ENCODE data around the gene TEX2.
"Not testable (repeated sequence)": the region's sequence is repeated elsewhere in the genome, so short reads cannot be mapped to it uniquely, and the experiment has no call there.

Gene TEX2

GRCh38 chr17:64135000-64135399, 128.1 kb downstream of the TEX2 start:
- no peak for DNase-seq

- DNase-seq: peak in 2 of 4 experiments; percentile 36 to 39
Measured at GRCh38 chr17:64134216-64134970, 128.7 kb downstream of the TEX2 start.

- DNase-seq: peak; percentile 60 to 90 (median 73)
Measured at GRCh38 chr17:64133546-64134215, 129.4 kb downstream of the TEX2 start.

- DNase-seq: no peak
Measured at GRCh38 chr17:64131606-64132270, 131.3 kb downstream of the TEX2 start.

- DNase-seq: peak; percentile 87 to 94 (median 90)
Measured at GRCh38 chr17:64130559-64131001, 132.5 kb downstream of the TEX2 start.

GRCh38 chr17:64129765-64130558, 133.1 kb downstream of the TEX2 start, which contains the start of gene ERN1:
TSS of gene ERN1 (minus strand) at chr17:64130144. CDS start at chr17:64130029, 115 bp downstream.
- DNase-seq: peak; percentile 96 to 98 (median 96)

- no peak for DNase-seq
Measured at GRCh38 chr17:64129515-64129764, 133.6 kb downstream of the TEX2 start.

GRCh38 chr17:64128787-64129514, 134.1 kb downstream of the TEX2 start:
- DNase-seq: peak; percentile 32 to 67 (median 56)

- no peak for DNase-seq
Measured at GRCh38 chr17:64126918-64127317, 136.1 kb downstream of the TEX2 start.

GRCh38 chr17:64125937-64126336, 137.1 kb downstream of the TEX2 start:
- no peak for DNase-seq

- no peak for DNase-seq
Measured at GRCh38 chr17:64124609-64125008, 138.5 kb downstream of the TEX2 start.

GRCh38 chr17:64123114-64123513, 139.9 kb downstream of the TEX2 start:
- no peak for DNase-seq

GRCh38 chr17:64120972-64121786, 141.9 kb downstream of the TEX2 start:
- DNase-seq: not testable (repeated sequence)

- DNase-seq: no peak
Measured at GRCh38 chr17:64120159-64120810, 142.8 kb downstream of the TEX2 start.

GRCh38 chr17:64117981-64118979, 144.8 kb downstream of the TEX2 start:
- DNase-seq: peak; percentile 74 to 88 (median 84)

- peak in 2 of 4 experiments; percentile 42 to 48 for DNase-seq
Measured at GRCh38 chr17:64115822-64116534, 147.1 kb downstream of the TEX2 start.

- peak in 2 of 4 experiments; percentile 19 to 21 for DNase-seq
Measured at GRCh38 chr17:64115043-64115698, 147.9 kb downstream of the TEX2 start.

GRCh38 chr17:64113006-64113405, 150.1 kb downstream of the TEX2 start:
- no peak for DNase-seq
